GM12892 (cell line): Measurements from ENCODE around the gene ANKRD11.

Source experiments
- POLR2A ChIP-seq: IDR thresholded peaks from 2 replicates; pipeline ENCODE4 v1.6.1; 2011; ENCODE audit warnings: low read depth, low read length, control low read depth
- POLR2AphosphoS5 ChIP-seq: IDR thresholded peaks from 2 replicates; pipeline ENCODE4 v1.6.1; 2011; ENCODE audit warnings: low read depth, low read length, control low read depth

DNA sequence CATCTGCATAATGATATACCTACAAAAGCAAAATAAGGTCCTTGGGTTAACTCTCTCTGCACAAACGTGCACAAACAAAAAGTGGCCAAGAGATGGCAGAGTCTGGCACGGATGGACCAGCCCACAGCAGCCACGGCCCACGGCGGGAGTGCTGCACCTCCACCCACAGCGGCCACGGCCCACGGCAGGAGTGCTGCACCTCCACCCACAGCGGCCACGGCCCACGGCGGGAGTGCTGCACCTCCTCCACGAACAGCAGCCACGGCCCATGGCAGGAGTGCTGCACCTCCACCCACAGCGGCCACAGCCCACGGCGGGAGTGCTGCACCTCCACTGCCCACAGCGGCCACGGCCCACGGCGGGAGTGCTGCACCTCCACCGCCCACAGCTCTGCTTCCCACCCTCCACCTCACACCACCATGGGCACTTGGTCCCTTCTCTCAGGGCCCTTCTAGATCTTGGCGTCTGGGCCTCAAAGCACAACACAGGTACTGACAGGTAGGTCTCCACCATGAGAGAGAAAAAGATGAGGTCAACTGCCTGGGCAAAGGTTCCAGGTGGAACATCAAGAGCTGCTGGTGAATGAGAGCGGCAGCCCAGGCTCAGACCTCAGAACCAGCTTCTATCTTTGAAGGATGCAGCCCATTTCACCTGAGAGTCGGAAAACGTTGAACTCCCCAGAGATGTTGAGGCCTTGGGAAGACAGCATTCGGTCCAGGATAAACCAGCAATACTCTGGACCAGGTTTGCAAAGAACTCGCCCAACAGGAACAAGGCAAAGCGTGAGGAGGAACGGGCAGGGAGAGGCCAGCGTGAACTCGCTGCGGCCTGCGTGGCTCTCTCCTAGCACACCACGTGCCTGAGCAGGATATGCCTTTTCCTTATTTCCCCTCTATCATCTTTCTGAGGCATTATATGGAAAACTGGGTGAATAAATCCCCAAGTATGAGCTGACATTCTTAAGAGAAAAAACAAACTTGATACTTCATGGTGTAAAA, 148.4 kb downstream of the ANKRD11 start:
- TF ChIP-seq POLR2A (no peak), POLR2AphosphoS5 (no peak)
